ENCODE data around the gene FOXI1. TPM values are rescaled to one million over a fixed set of nuclear protein-coding genes. Genes with fewer than 3 reads are reported as not detected.

The FOXI1 gene
- total RNA-seq, 4 donors from 2014 or later = not detected

GRCh38 chr5:170120576-170120975 is 14.9 kb downstream of the FOXI1 start:
- WGBS, 2 donors (ENCODE audit: low coverage in 1 of 2) = 60 to 100% methylated on average over 1 to 2 of the region's 2 CpGs
- H3K9me3 ChIP-seq = peaks cover 0 to 14% (median 0%) of the 10 kb centered on the region in 3 donors

GRCh38 chr5:170121321-170121720 is 15.6 kb downstream of the FOXI1 start:
- Histone ChIP-seq H3K27me3 (no peaks in the 10 kb centered on the region), H3K4me3 (no peak overlapping the region), H3K9me3 (peaks cover 0 to 20% (median 2%) of the 10 kb centered on the region in 3 donors), H3K36me3 (no peaks in the 10 kb centered on the region), H3K27ac (no peak overlapping the region), H3K4me1 (no peaks in the 10 kb centered on the region)
- TF ChIP-seq EP300 (IDR thresholded peaks at IDR 0.05) (no peak), POLR2AphosphoS5 (IDR thresholded peaks at IDR 0.05) (no peak), POLR2A (IDR thresholded peaks at IDR 0.05) (no peak), CTCF (IDR thresholded peaks at IDR 0.05) (no peak)
- 62 to 78% methylated on average over 2 to 7 of the region's 7 CpGs for WGBS, 2 donors (ENCODE audit: low coverage in 1 of 2)
- no peak for ATAC-seq

More at GRCh38 chr5:170120576-170120975, 14.9 kb downstream of the FOXI1 start:
- H3K36me3 ChIP-seq = no peaks in the 10 kb centered on the region
- no peak overlapping the region for H3K27ac ChIP-seq
- TF ChIP-seq CTCF (IDR thresholded peaks at IDR 0.05) = no peak
- TF ChIP-seq POLR2A (IDR thresholded peaks at IDR 0.05) = no peak
- TF ChIP-seq POLR2AphosphoS5 (IDR thresholded peaks at IDR 0.05) = no peak
- TF ChIP-seq EP300 (IDR thresholded peaks at IDR 0.05) = no peak
- H3K27me3 ChIP-seq = no peaks in the 10 kb centered on the region
- H3K4me3 ChIP-seq = no peak overlapping the region
- no peak for ATAC-seq
- H3K4me1 ChIP-seq = no peaks in the 10 kb centered on the region

GRCh38 chr5:170126061-170126460 is 20.4 kb downstream of the FOXI1 start:
- no peak for ATAC-seq
- no peaks in the 10 kb centered on the region for H3K27me3 ChIP-seq
- H3K27ac ChIP-seq = no peak overlapping the region
- WGBS, 2 donors (ENCODE audit: low coverage in 1 of 2) = 63 to 85% methylated on average over 1 of the region's 1 CpG
- no peak overlapping the region for H3K4me3 ChIP-seq
- H3K36me3 ChIP-seq = no peaks in the 10 kb centered on the region
- no peaks in the 10 kb centered on the region for H3K4me1 ChIP-seq
- H3K9me3 ChIP-seq = peaks cover 0 to 38% (median 2%) of the 10 kb centered on the region in 3 donors
- TF ChIP-seq EP300 (IDR thresholded peaks at IDR 0.05) = no peak
- TF ChIP-seq POLR2A (IDR thresholded peaks at IDR 0.05) = no peak
- TF ChIP-seq POLR2AphosphoS5 (IDR thresholded peaks at IDR 0.05) = no peak
- no peak for TF ChIP-seq CTCF (IDR thresholded peaks at IDR 0.05)

GRCh38 chr5:170126626-170127025 is 20.9 kb downstream of the FOXI1 start:
- no peak overlapping the region for H3K27ac ChIP-seq
- H3K27me3 ChIP-seq = no peaks in the 10 kb centered on the region
- H3K4me3 ChIP-seq = no peak overlapping the region
- H3K36me3 ChIP-seq = no peaks in the 10 kb centered on the region
- H3K9me3 ChIP-seq = peaks cover 0 to 41% (median 2%) of the 10 kb centered on the region in 3 donors
- TF ChIP-seq EP300 (IDR thresholded peaks at IDR 0.05) (no peak), CTCF (IDR thresholded peaks at IDR 0.05) (no peak), POLR2A (IDR thresholded peaks at IDR 0.05) (no peak), POLR2AphosphoS5 (IDR thresholded peaks at IDR 0.05) (no peak)
- no peaks in the 10 kb centered on the region for H3K4me1 ChIP-seq
- no peak for ATAC-seq
- 83 to 95% methylated on average over 1 of the region's 1 CpG for WGBS, 2 donors (ENCODE audit: low coverage in 1 of 2)

- Histone ChIP-seq H3K36me3 (no peaks in the 10 kb centered on the region), H3K4me1 (no peaks in the 10 kb centered on the region), H3K4me3 (no peak overlapping the region), H3K27ac (no peak overlapping the region), H3K27me3 (peaks cover 8% of the 10 kb centered on the region), H3K9me3 (peaks cover 0 to 23% (median 0%) of the 10 kb centered on the region in 3 donors)
- no peak for ATAC-seq
- TF ChIP-seq POLR2AphosphoS5 (IDR thresholded peaks at IDR 0.05) = no peak
- WGBS, 2 donors (ENCODE audit: low coverage in 1 of 2) = 74 to 76% methylated on average over 3 of the region's 3 CpGs
These were observed 25.5 kb downstream of the FOXI1 start for GRCh38 chr5:170131235-170131634.

All from gastroesophageal sphincter (tissue), 4 donors.